Measurements from ENCODE around the gene FAM229B. TPM values are rescaled to one million over a fixed set of nuclear protein-coding genes. Genes with fewer than 3 reads are reported as not detected.

FAM229B gene
- total and polyA plus RNA-seq, 2 of the 4 experiments (the other 2 are of a cell fraction): 8.6 to 25.6 TPM

- no peak overlapping the region for H4K5ac ChIP-seq (ENCODE audit: low read depth, low read length)
- no peaks in the 10 kb centered on the region for H3K27me3 ChIP-seq (ENCODE audit: control insufficient read depth, insufficient read depth, low read length)
- no peak overlapping the region for H3K9ac ChIP-seq (ENCODE audit: low read depth, low read length)
- H3K9me1 ChIP-seq (ENCODE audit: insufficient read depth, low read length): no peaks in the 10 kb centered on the region
- peaks cover 3 to 4% of the 10 kb centered on the region in 2 experiments; a peak in 1 of 4 replicates for H3K79me1 ChIP-seq (ENCODE audit: low read depth in 1 of 2, low read length in 2 of 2)
- no peak overlapping the region for H3K14ac ChIP-seq (replicated peaks; ENCODE audit: low read depth, low read length)
- no peak overlapping the region for H2AFZ ChIP-seq (replicated peaks; ENCODE audit: low read length, poor library complexity)
- POLR2A ChIA-PET (ENCODE audit: unreplicated experiment): no interaction called here
- peaks cover 2% of the 10 kb centered on the region; the same call in 1 of the 2 replicates for H3K36me3 ChIP-seq (ENCODE audit: control insufficient read depth, insufficient read depth, low read length)
- no peaks in the 10 kb centered on the region for H3K9me3 ChIP-seq (ENCODE audit: control insufficient read depth, insufficient read depth, low read length)
- no TSS peak for BruUV-seq (replicated peaks)
- H2BK20ac ChIP-seq (ENCODE audit: low read depth, low read length): no peak overlapping the region
- H4K91ac ChIP-seq (ENCODE audit: insufficient read depth, low read depth, low read length): no peak overlapping the region
- in situ Hi-C loops (cut with MboI; ENCODE audit: low sequenced_read_pairs): no loop called here
- H3K23ac ChIP-seq (ENCODE audit: low read depth, low read length): no peak overlapping the region
- no peaks in the 10 kb centered on the region for H4K20me1 ChIP-seq (ENCODE audit: insufficient read depth, low read length)
- no peak overlapping the region for H2AK9ac ChIP-seq (replicated peaks; ENCODE audit: low read depth, low read length, poor library complexity)
- no peak overlapping the region for H3K4me2 ChIP-seq (ENCODE audit: low read depth, low read length)
- H3K4me1 ChIP-seq (ENCODE audit: control insufficient read depth, insufficient read depth, low read length): no peaks in the 10 kb centered on the region
- no peak overlapping the region for H2BK120ac ChIP-seq (ENCODE audit: low read depth, low read length)
- H3K4ac ChIP-seq (ENCODE audit: low read depth, low read length): no peak overlapping the region
- H3K4me3 ChIP-seq (ENCODE audit: insufficient read depth, low read depth, low read length): no peak overlapping the region
- dilution Hi-C loops (cut with HindIII; ENCODE audit: low sequenced_read_pairs, unreplicated experiment): no loop called here
- CTCF ChIA-PET: no interaction called here
- H3K18ac ChIP-seq (ENCODE audit: low read depth, low read length): no peak overlapping the region
- peak; percentile 84 for TF ChIP-seq MAFK (IDR thresholded peaks at IDR 0.05; ENCODE audit: low read depth, low read length)
- TF ChIP-seq MAZ (IDR thresholded peaks at IDR 0.05; ENCODE audit: borderline replicate concordance, low read depth, low read length): no peak
- no peak for ATAC-seq (ENCODE audit: low read depth)
- intact Hi-C loops (cut with micrococcal nuclease): no loop called here
- H2AK5ac ChIP-seq (ENCODE audit: low read depth, low read length): no peak overlapping the region
- H2BK15ac ChIP-seq (ENCODE audit: low read depth, low read length): no peak overlapping the region
- H2BK5ac ChIP-seq (ENCODE audit: low read depth, low read length, poor library complexity, severe bottlenecking): no peak overlapping the region
- H3K56ac ChIP-seq (ENCODE audit: extremely low read depth, insufficient read depth, low read length): no peak overlapping the region
- no CpG with 5 or more reads among the region's 4 CpGs for WGBS, 2 experiments (ENCODE audit: extremely low coverage in 2 of 2, insufficient read length in 1 of 2)
- no peak for DNase-seq
- no peak overlapping the region for H4K8ac ChIP-seq (ENCODE audit: low read depth in 2 of 2, low read length in 2 of 2)
- H3K27ac ChIP-seq (ENCODE audit: insufficient read depth, low read length): no peak overlapping the region
These were observed 5.8 kb upstream of the FAM229B start for GRCh38 chr6:112081569-112081968.

All from IMR-90 (cell line).